CD14-positive monocyte (primary cell): ENCODE results near the gene ZGPAT. TPM values are rescaled to one million over a fixed set of nuclear protein-coding genes. Genes with fewer than 3 reads are reported as not detected.
"Not testable (repeated sequence)": the region's sequence is repeated elsewhere in the genome, so short reads cannot be mapped to it uniquely, and the experiment has no call there.

Source experiments
- DNase-seq, 3 donors: peaks; one replicate each; pipeline ENCODE4 v3.0.0-alpha.2; 2011 to 2022
- H2AFZ ChIP-seq: 2 replicates; pipeline ENCODE4 v1.6.0; 2012; ENCODE audit warnings: mild to moderate bottlenecking, low read depth, low read length, inconsistent platforms; ENCODE audit not compliant: insufficient read depth, poor library complexity, severe bottlenecking
- H3K27ac ChIP-seq, 2 donors: 1 replicate in 1 of 2; 2 replicates in 1 of 2; pipeline ENCODE4 v1.5.1; 2012 to 2013; ENCODE audit warnings: low read length in 2 of 2, control low read depth in 1 of 2, inconsistent platforms in 1 of 2, low read depth in 1 of 2, mild to moderate bottlenecking in 1 of 2
- H3K27me3 ChIP-seq, 2 donors: one replicate each; pipeline versions ENCODE4 v1.6.0 to v1.6.1; 2011 to 2013; ENCODE audit warnings: low read length in 2 of 2; ENCODE audit not compliant: control insufficient read depth in 2 of 2, insufficient read depth in 2 of 2
- H3K36me3 ChIP-seq, 2 donors: replicated peaks in 1 of 2; 1 replicate in 1 of 2; 2 replicates in 1 of 2; pipeline versions ENCODE4 v1.5.1 to v1.6.1; 2012 to 2013; ENCODE audit warnings: low read length in 2 of 2, control low read depth in 1 of 2, inconsistent platforms in 1 of 2, mild to moderate bottlenecking in 1 of 2; ENCODE audit not compliant: insufficient read depth in 2 of 2, control insufficient read depth in 1 of 2
- H3K4me1 ChIP-seq, 2 donors: 1 replicate in 1 of 2; 2 replicates in 1 of 2; pipeline versions ENCODE4 v1.5.1 to v1.6.1; 2012 to 2013; ENCODE audit warnings: low read length in 2 of 2, control low read depth in 1 of 2, inconsistent platforms in 1 of 2, mild to moderate bottlenecking in 1 of 2, moderate library complexity in 1 of 2; ENCODE audit not compliant: insufficient read depth in 2 of 2, control insufficient read depth in 1 of 2
- H3K4me2 ChIP-seq: replicated peaks from 2 replicates; pipeline ENCODE3; 2012; ENCODE audit warnings: low read length, moderate library complexity, mild to moderate bottlenecking; ENCODE audit not compliant: poor library complexity, severe bottlenecking; ENCODE audit errors: extremely low read depth
- H3K4me3 ChIP-seq, 3 experiments: fragments of 200-600 bp in 1 of 3; sonication (generic) in 1 of 3; replicated peaks in 1 of 3; 1 replicate in 2 of 3; 2 replicates in 1 of 3; pipeline ENCODE4 v1.5.1; 2011 to 2013; ENCODE audit warnings: low read length in 3 of 3, mild to moderate bottlenecking in 3 of 3, control low read depth in 2 of 3, low read depth in 2 of 3, inconsistent platforms in 1 of 3, moderate library complexity in 1 of 3
- H3K79me2 ChIP-seq: 2 replicates; pipeline ENCODE4 v1.6.0; 2012; ENCODE audit warnings: mild to moderate bottlenecking, control low read depth, inconsistent platforms, low read length, moderate library complexity; ENCODE audit not compliant: insufficient read depth
- H3K9ac ChIP-seq: 2 replicates; pipeline ENCODE4 v1.6.0; 2017; ENCODE audit warnings: low read length, mild to moderate bottlenecking; ENCODE audit not compliant: insufficient read depth, poor library complexity, severe bottlenecking
- H3K9me3 ChIP-seq, 2 donors: replicated peaks in 1 of 2; 1 replicate in 1 of 2; 2 replicates in 1 of 2; pipeline versions ENCODE4 v1.5.1 to v1.6.1; 2012 to 2013; ENCODE audit warnings: low read length in 2 of 2, control low read depth in 1 of 2; ENCODE audit not compliant: control insufficient read depth in 1 of 2, insufficient read depth in 1 of 2
- H4K20me1 ChIP-seq: 2 replicates; pipeline ENCODE4 v1.6.0; 2012; ENCODE audit warnings: mild to moderate bottlenecking, low read length, control low read depth, moderate library complexity; ENCODE audit not compliant: insufficient read depth
- H3K27ac Mint-ChIP-seq, 7 donors: one replicate each; pipeline ENCODE4 v1.8.0; 2020; ENCODE audit warnings: mild to moderate bottlenecking in 7 of 7, mixed read lengths in 7 of 7, moderate library complexity in 6 of 7, inconsistent platforms in 2 of 7
- H3K27me3 Mint-ChIP-seq, 3 donors: one replicate each; pipeline ENCODE4 v1.8.0; 2021 to 2022; ENCODE audit warnings: low read depth in 3 of 3, mild to moderate bottlenecking in 3 of 3, mixed read lengths in 3 of 3, moderate library complexity in 3 of 3, inconsistent platforms in 1 of 3
- H3K36me3 Mint-ChIP-seq, 2 donors: one replicate each; pipeline ENCODE4 v1.8.0; 2020; ENCODE audit warnings: mixed read lengths in 2 of 2, inconsistent platforms in 1 of 2, mild to moderate bottlenecking in 1 of 2
- H3K4me1 Mint-ChIP-seq: one replicate; pipeline ENCODE4 v1.8.0; 2020; ENCODE audit warnings: mild to moderate bottlenecking, mixed read lengths
- H3K4me3 Mint-ChIP-seq, 2 donors: one replicate each; pipeline ENCODE4 v1.8.0; 2020; ENCODE audit warnings: mild to moderate bottlenecking in 2 of 2, mixed read lengths in 2 of 2, moderate library complexity in 1 of 2
- H3K9me3 Mint-ChIP-seq, 7 donors: one replicate each; pipeline ENCODE4 v1.8.0; 2020 to 2022; ENCODE audit warnings: mixed read lengths in 7 of 7, mild to moderate bottlenecking in 6 of 7, moderate library complexity in 6 of 7, inconsistent platforms in 2 of 7
- CTCF ChIP-seq: fragments of 200-600 bp; IDR thresholded peaks from one replicate; pipeline ENCODE4 v1.8.0; 2022; ENCODE audit warnings: antibody characterized with exemption, mild to moderate bottlenecking
- WGBS: methylation state at CpG from one replicate; pipeline ENCODE4 v1.1.5; 2013; ENCODE audit warnings: missing lambda C conversion rate; ENCODE audit not compliant: insufficient coverage; 5-methylcytosine and 5-hydroxymethylcytosine counted together
- intact Hi-C, 2 donors: fragments of 100-400 bp; cut with micrococcal nuclease; formaldehyde crosslinking; loops; one replicate each; pipeline versions ENCODE4 v1.15.0 to v1.15.1; 2023
- polyA plus RNA-seq, 3 donors: library from polyadenylated mRNA; depleted of rRNA in 1 of 3; unstranded in 2 of 3; stranded (reverse) in 1 of 3; fragments of 300-500 nt in 2 of 3; fragments of >200 nt in 1 of 3; fragmentation: Illumina TruSeq in 2 of 3; gene quantifications; 1 replicate in 2 of 3; 2 replicates in 1 of 3; pipeline ENCODE4 v1.2.3, GENCODE V29; 2012 to 2021

Gene ZGPAT
- polyA plus RNA-seq, 3 donors: 24.2 to 58.6 (median 28.3) TPM

- Histone ChIP-seq H3K9me3 (peaks cover 14 to 24% of the 10 kb centered on the region in 2 donors), H3K4me2 (no peak overlapping the region), H3K27ac (no peak overlapping the region), H3K9ac (no peak overlapping the region), H4K20me1 (peaks cover 78% of the 10 kb centered on the region), H3K4me1 (no peaks in the 10 kb centered on the region), H2AFZ (no peak overlapping the region), H3K27me3 (no peaks in the 10 kb centered on the region), H3K79me2 (peaks cover 73% of the 10 kb centered on the region), H3K36me3 (peaks cover 36 to 89% of the 10 kb centered on the region in 2 donors), H3K4me3 (no peak overlapping the region)
- no peak for TF ChIP-seq CTCF
- H3K9me3 Mint-ChIP-seq: peaks cover 14 to 32% (median 29%) of the 10 kb centered on the region in 7 donors
- no peak overlapping the region for H3K4me3 Mint-ChIP-seq
- peaks cover 63 to 94% of the 10 kb centered on the region in 2 donors for H3K36me3 Mint-ChIP-seq
- no peak for DNase-seq
- whole genome bisulfite sequencing: 93% methylated on average over 2 of the region's 2 CpGs
- intact Hi-C loops: no loop called here
- peak overlapping the region in 1 of 7 donors; percentile 3 for H3K27ac Mint-ChIP-seq
- H3K27me3 Mint-ChIP-seq: peaks cover 0 to 1% (median 0%) of the 10 kb centered on the region in 3 donors
- H3K4me1 Mint-ChIP-seq: no peaks in the 10 kb centered on the region
Observed at GRCh38 chr20:63718996-63719395, 11.2 kb downstream of the ZGPAT start.

GRCh38 chr20:63722967-63723622 is 15.3 kb downstream of the ZGPAT start:
- DNase-seq, intact Hi-C loops, H3K4me3 ChIP-seq, H3K27me3 ChIP-seq, H3K27me3 Mint-ChIP-seq, H3K27ac ChIP-seq, H3K4me2 ChIP-seq, H3K4me3 Mint-ChIP-seq, H2AFZ ChIP-seq, H3K4me1 ChIP-seq, H3K27ac Mint-ChIP-seq, H3K9ac ChIP-seq: not testable (repeated sequence)
- H3K36me3 Mint-ChIP-seq: peaks cover 55 to 90% of the 10 kb centered on the region in 2 donors
- peaks cover 10% of the 10 kb centered on the region for H3K4me1 Mint-ChIP-seq
- Histone ChIP-seq H3K9me3 (peaks cover 17 to 23% of the 10 kb centered on the region in 2 donors), H4K20me1 (peaks cover 68% of the 10 kb centered on the region), H3K79me2 (peaks cover 54% of the 10 kb centered on the region), H3K36me3 (peaks cover 38 to 81% of the 10 kb centered on the region in 2 donors)
- peaks cover 19 to 31% (median 25%) of the 10 kb centered on the region in 7 donors for H3K9me3 Mint-ChIP-seq
- 97% methylated on average over 2 of the region's 2 CpGs for WGBS

GRCh38 chr20:63730189-63730733 is 22.4 kb downstream of the ZGPAT start:
- Histone ChIP-seq H4K20me1 (peaks cover 95% of the 10 kb centered on the region), H3K4me1 (peaks cover 0 to 11% of the 10 kb centered on the region in 2 donors), H3K79me2 (peaks cover 40% of the 10 kb centered on the region), H3K36me3 (peaks cover 36 to 79% of the 10 kb centered on the region in 2 donors)
- H2AFZ ChIP-seq, intact Hi-C loops, H3K9me3 Mint-ChIP-seq, H3K4me3 Mint-ChIP-seq, H3K27ac ChIP-seq, H3K4me3 ChIP-seq, H3K9ac ChIP-seq, H3K9me3 ChIP-seq, DNase-seq, H3K27me3 ChIP-seq, H3K4me2 ChIP-seq, H3K27me3 Mint-ChIP-seq: not testable (repeated sequence)
- Mint-ChIP-seq H3K27ac (peak overlapping the region in 1 of 7 donors; percentile 81), H3K4me1 (peaks cover 21% of the 10 kb centered on the region), H3K36me3 (peaks cover 42 to 51% of the 10 kb centered on the region in 2 donors)
- WGBS: 67% methylated on average over 16 of the region's 18 CpGs
